GM21825 (cell line): ENCODE data around the gene SENP1.

Experiments used
- ATAC-seq: cut with Tn5 transposase; IDR thresholded peaks from one replicate; pipeline ENCODE4 v1.9.1; 2021; ENCODE audit warnings: mild to moderate bottlenecking, moderate library complexity; ENCODE audit not compliant: unreplicated experiment

SENP1 gene

DNA sequence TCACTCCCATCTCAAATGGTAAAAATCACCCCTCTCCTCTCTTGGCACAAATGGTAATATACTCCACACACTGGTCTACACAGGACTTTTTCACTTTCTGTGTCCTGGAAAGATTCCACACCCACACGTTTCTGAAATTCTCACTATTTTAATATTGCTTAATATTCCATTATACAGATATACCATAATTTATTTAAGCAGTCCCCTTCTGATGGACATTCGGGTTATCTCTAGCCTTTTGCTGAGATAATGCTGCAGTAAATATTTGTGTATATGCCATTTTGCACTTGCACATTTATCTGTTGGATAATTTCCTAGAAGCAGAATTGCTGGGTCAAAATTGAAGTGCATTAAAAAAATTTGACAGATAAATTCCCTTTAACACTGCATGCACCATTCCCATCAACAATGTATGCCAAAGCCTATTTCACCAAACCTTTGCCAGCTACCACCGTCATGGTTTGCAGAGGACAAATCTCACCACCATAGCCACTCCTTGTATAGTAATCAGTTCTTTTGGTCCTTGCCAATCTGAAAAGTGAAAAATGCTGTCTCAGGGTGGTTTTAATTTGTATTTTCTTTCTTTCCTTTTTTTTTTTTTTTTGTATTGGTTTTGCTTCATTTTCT, 86.1 kb downstream of the SENP1 start:
- ATAC-seq, result no peak

DNA sequence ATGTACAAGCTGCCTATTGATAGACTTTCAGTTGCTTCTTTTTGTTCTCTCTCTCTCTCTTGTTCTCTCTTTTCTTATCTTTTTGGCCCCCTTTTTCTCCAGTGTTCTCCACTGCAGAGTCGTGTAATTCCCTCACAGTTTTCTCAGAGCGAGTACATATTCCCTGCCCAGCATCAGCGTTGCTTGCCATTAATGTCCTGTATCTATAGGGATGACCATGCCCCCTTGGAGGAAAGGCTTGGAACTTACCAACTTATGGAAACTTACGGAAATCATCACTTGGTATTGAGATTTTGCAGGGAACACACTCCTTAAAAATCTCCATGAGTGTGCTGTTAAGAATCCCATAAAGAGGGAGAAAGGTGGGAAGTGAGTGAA, 87.3 kb downstream of the SENP1 start:
- no peak for ATAC-seq

DNA sequence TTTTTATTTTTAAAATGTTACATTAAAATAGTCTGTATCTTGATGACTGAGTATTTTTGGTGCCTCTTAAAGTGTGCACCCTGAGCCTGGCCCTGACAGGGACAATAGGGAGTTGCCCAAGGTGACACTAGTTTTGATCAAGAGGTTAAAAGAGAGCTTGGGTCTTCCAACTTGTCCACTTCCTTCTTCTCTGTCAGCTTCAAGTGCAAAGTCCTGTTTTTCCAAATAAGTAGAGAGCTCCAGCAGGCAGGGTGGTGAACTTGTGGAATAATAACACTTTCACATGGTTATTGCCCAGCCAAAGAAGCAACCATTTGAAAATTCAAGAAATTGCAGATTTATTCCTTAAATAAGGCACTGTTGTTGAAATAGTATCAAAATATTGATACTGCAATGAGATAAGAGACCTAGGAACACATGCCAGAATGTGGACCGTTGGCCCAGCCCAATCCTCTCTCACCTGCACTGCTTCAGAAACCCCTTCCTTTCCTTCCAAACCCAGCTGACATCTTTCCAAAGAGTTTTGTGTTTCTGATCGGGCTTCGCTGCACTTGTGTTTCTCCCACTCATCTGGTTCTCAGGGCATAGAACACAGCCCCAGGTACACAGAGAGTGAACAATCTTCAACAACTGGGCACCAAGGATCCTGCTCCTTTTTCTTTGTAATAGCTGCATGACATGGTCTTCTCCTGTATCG, 87.8 kb downstream of the SENP1 start:
- no peak for ATAC-seq

DNA sequence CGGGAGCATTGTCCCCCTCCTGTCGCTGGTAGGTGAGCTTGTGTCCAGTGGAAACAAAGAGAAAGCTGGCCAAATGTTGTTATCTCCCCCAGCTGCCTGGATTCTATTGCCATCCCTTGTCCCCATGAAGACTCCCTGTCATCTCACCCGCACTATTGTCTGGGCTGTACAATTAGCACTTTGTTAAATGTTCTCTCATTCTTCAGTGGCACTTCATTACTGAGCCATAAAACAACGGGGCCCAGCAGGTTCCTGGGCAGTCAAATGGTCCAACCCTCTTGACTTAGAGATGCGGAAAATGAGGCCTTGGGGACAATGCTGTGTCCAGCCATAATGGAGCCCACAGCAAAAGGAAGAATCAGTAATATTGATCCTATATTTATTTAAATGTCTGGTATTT, 88.4 kb downstream of the SENP1 start:
- ATAC-seq, result no peak

DNA sequence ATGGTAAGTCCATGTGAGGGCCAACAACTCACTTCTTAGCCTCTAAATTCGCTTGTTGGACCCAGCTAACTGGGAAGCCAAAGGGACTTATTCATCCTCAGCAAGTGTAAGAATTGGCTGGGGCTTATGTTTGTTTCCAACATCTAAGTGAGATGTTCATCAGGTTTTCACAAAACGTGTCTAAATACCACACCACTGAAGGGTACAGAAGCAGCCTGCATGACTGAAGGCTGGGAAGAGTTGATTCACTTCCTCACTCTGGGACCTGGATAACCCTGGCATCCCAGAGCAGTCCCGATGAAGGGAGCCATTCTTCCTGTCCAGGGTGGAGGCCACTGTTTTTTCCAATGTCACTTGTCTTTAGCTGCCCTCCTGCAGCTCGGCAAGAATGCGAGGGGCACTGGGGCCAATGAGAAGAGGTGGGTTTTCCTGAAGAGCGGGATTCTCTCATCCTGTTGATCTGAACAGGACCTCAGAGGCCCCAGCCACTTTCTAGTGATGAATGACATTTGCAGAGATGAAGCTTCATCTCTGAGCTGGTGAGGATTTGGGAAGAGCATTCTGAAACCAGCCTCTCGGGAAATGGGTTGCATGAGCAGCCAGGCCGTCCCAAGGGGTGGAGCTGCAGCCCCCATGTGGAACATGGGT, 89.4 kb downstream of the SENP1 start:
- no peak for ATAC-seq

DNA sequence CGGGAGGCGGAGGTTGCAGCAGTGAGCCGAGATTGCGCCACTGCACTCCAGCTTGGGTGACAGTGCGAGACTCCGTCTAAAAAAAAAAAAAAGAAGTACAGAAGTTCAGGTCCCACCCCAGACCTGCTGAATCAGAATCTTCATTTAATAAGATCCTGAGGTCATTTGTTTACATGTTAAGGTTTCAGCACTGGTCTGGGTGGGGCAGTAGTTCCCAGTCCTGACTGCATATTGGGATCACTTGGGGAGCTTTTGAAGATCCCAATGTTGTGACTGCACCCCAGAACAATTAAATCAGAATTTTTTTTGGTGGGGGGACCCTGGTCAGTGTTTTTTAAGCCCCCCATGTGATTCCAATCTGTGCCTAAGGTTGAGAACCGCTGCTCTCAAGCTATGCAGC, 89.9 kb downstream of the SENP1 start:
- ATAC-seq, result no peak

DNA sequence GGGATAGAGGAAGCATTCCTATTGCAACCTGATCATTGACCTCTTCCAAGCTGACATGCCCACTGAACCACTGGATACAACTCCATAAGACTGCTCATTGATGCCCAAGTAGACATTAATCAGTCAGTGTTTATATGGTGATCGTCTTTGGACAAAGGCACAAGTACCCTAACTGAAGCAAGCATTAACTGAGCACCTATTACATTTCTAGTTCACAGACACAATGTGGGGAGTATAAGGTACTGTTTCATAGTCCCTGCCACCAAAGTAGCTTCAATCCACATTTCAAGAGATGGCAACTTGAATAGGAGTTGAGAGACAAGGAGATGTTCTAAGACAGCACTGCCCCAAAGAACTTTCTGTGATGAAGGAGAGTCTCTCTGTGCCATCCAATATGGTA, 90.8 kb downstream of the SENP1 start:
- no peak for ATAC-seq

DNA sequence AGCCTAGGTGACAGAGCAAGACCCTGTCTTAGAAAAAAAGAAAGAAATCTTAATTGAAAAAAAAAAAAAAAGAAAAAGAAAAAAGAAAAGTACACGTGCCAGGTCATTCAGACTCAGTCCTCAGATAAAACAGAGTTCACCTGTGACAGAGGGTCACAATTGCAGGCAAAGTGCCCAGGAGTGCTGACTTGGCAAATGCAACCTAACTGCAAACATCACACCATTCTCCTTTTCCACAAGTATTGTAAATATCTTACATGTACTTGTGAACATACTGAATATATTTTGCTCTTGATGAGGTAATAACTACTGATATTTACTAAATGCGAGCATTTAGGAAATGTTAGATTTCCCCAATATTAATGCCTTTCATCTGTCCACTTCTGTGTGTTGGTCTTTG, 92.6 kb downstream of the SENP1 start:
- ATAC-seq, result no peak

DNA sequence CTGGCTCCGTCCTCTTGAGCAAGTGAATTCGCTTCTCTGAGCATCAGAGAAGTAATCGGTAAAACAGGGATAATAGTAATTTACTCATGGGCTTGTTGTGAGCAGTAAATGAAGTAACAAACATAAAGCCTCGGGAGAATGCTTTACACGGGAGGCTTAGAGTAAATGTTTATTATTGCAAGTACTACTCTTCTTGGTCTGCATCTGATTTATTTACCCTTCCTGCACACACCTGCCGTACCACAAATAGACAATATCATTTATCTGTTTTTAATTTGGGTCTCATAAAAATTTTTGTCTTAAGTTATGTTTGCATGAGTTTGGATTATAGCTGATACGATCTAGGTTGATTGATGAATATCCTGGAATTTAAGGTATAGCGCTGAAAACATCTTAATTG, 93.8 kb downstream of the SENP1 start:
- ATAC-seq, result no peak

DNA sequence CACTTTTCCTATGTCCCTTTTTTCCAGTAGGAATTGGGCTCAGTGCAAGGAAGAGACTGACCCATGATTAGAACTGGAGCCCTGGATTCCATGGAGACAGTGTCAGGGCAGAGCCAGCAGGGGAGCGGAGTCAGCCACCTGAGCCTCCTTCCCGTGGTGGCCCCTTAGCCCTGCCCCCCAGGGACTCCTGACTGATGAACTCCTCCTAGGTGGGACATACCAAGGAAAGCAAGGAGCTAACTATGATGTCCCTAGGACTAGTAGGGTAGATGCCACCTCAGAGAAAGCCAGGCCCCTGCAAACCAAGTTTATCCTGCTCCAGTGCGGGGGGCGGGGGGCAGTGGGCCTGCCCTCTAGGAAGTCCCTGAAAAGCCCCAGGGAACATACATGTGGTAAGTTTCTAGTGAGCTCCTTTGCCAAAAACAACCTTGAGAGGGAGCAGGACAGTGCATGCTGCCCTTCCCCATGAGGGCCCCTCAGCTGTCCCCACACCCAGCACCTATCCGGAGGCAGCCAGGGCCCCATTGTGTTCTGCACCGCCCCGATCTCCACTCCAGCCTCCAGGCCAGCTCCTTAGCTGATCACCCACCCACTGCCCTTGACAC, 95.4 kb downstream of the SENP1 start:
- no peak for ATAC-seq

DNA sequence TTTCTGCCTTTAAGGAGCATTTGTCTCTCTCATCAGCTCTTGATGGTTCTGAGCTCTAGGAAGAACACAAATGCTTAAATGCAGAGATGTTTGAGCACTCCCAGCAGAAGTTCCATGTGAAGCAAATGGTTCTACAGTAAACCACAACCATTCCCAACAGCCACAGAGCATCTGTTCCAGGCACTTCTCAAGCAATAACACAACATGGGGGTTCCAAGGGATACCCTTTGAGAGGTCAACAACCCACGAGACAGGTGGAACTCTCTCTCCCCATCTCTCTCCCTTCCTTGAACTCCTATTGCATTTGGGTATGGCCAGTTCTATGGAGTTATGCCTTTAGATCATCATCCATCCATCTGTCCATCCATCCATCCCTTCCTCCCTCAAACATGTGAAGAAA, 96.4 kb downstream of the SENP1 start:
- no peak for ATAC-seq

DNA sequence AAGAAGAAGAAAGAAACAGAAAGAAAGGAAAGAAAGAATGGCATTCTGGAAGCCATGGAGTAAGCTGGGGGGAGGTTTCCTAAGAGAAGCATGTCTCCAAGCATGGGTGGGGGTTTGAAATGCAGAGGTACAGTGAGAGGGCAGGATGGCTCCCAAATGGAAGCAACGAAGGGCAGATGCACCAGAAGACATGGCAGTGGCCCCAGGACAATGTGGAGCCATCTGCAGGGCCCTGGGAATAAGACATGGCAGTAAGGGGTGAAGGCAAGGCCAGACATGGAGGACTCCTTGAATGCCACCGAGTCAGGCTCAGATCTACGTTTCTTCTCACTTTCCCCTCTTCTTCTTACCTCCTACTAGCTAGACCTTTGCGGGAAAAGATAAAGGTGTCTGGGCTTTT, 96.9 kb downstream of the SENP1 start:
- ATAC-seq, result no peak

DNA sequence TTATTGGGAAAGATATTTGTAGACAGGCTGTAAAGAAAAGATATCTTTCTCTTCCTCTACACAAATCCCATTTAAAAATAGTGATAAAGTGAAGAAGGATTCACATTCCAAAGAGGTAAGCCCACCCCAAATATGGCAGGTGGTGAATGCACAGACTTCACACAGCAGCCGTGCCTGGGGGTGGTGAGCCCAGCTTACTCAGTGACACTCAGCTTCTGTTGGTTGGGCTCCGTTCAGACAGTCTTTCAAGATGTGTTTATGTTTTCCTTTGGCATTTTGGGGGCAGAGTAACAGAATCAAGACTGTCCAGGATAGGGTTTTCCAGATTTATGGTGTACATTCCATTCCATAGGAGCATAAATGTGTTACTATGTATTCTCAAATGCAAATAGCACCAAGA, 97.5 kb downstream of the SENP1 start:
- no peak for ATAC-seq

DNA sequence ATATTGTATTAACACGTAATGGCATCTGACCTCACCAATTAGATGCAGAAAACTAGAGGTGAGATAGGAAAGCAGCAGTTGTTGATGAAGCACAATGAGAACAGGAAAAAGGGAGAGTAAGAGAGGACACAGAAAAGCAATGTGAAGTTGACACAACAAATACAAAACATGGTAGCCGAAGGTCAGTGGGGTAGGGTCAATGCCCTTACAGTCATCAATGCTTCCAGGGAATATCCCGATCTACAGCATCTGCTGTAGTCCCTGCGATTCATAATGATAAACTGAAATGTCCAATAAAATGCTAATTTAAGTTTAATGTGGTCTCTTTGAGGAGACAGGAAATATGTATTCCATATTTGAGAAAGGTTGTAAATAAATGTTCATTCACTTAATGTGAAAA, 98.7 kb downstream of the SENP1 start:
- ATAC-seq, result no peak

DNA sequence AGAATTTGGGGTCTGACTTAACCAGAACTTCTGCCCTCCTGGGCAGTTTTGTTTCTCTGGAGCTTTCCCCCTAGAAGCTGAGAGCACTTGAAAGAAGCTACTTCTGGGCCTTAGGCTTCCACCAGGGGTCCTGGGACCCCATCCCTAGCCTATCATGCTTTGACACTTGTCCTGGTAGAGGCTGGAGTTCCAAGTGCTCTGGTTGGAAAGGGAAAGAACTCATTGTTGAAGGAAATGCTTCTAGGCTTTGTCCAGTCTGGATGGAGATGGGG, 100.2 kb downstream of the SENP1 start:
- ATAC-seq, result no peak

DNA sequence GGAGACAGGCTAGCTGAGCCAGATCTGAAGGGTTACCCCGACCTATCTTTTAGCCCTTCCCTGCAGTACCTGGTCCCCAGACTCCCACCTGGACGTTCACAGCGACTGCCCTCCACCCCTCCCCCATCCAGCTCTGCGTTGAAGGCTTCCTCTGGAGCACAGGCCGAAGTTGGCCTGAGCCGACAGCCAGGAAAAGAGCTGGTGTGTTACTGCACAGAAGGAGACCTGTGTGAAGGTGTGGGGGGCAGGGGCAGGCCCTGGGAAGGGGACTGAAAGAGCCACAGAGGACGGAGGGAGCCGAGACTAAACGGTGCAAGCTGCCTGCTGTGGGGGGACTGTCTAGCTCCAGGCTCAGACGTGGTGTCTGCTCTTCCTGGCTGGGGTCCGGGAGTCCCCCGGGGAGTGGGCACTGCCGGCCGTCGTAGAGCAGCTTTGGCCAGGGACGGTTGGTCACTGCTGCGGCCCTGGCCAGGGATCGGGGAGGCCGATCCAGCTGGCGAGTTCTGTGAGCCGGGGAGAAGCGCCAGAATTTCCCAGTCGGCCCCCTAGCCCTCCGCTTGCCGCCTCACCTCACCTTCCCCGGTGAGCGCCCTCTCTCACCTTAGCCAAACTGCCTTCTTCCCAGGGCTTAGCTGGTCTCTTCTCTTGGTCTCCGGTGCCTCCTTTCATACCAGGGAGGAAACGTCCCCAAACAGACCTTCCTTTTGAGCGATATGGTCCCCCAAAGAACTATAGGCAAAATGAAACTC, 100.7 kb downstream of the SENP1 start:
- no peak for ATAC-seq

DNA sequence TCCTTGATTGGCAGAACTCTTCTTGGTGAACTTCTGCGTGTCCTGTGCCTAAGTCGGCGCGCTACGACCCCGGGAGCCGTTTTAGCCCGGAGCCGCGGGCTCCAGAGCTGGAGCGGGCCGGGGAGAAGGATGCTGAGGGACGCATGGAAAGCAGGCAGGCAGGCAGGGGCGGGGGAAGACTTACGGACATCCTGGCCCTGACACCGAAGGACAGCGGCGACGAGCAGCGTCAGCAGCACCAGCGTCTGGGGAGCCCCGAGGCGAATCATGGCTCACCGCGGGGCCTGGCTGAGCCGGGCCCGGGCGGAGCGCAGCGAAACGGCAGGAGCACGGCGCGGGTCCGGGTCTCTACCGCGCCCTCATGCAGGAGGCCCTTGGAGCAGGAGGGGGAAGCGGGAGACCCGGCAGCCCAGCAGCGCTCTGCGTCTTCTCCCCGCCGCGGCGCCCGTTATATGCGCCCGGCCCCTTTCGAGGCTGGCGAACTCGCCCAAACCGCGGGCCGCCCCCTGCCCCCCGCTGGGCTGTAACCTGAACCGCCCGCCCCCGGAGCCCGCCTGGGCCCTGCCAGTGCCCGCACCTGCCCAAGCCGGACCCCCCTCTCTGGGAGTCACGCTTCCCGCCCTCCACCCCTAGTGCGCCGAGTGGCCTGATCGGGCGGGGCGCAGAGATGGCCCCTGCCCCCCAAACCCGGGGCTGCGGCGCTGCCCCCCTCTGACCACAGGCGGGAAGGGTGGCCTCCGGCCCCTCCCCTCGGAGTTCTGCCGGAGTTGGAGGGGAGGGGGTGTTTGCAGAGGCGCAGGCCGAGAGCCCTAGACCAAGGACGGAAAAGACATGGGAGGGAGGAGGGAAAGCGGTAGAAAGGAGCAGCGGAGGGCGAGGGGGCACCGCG, 101.6 kb downstream of the SENP1 start, which contains the start of gene COL2A1:
Gene COL2A1, minus strand, starts transcription at position 424 of the 889 bp plus-strand sequence. Its CDS starts 155 bp downstream, at position 269.
- ATAC-seq, result no peak

DNA sequence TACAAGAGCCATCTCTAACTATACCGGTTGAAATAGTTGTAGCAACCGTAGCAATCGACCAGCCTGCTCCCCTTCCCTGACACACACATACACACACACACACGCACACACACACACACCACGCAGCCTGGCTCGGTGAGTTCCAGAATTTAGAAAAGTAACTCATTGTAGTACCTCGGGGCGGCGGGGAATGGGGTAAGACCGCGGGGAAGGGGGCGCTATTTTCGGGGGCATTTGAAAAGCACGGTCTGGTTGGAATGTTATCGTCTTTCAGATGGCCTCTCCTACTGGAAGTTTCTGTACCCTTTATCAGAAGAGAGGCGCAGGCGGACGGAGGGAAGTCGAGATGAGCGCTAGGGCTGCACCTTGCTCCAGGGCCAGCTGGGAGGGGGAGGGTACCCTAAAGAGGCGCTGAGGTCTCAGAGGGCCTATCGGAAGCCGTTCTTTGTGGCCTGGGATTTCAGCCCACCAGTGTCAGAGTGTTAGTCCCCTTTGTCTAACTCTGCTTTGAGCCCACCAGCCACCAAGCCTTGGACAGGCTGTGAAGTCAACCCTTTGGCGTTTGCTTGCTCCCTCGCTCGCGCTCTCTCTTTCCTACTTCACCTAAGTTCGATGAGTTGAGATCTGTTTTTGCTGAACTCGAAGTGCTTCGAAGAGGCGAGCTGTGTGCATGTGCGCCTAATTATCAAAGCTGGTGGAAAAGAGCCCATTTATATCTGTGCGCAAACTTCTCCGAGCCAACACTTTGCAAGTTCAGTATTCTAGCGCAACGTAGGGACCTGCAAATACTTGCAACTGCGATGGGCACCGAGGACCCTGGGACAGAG, 102.4 kb downstream of the SENP1 start:
- ATAC-seq, result no peak

DNA sequence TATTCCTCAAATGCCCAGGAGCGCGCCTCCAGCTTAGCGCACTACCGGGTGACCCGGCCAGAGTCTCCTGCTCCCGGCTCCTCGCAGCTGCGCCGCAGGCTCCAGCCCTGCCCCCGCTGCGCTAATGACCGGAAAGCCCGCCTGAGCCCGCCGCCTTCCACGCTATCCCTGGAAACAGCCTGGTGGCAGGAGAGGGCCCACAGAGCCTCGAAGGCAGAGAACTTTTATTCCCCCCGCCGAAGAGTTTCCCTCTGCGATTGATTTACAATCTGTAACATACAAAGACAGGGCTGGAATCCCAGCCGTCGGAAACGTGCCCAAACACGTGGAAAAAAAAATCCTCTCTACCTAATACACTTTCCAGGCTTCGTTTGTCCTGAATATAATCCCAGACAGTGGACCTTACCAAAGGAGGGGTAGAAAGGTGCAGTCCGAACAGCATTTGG, 103.1 kb downstream of the SENP1 start:
- no peak for ATAC-seq

DNA sequence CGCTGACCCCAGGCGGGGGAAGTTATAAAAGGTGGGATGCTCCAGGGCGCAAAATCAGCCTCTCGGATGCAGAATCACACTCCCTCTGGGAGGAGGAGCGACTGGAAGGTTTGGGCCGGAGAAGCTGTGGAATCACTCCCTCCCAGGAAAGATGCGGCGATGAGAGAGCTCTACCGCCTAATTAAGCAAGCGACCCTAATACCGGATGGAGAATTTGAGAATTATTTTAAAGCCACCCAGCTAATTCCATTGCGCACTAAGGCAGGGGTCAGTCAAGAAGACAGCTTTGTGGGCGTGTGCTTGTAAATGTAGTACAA, 103.5 kb downstream of the SENP1 start:
- no peak for ATAC-seq
